ENCODE data around the gene HK3. TPM values are rescaled to one million over a fixed set of nuclear protein-coding genes. Genes with fewer than 3 reads are reported as not detected.

HK3 gene
- total and polyA plus RNA-seq, 2 experiments from 2014 or later: not detected

- H3K4me1 Mint-ChIP-seq: peaks cover 9% of the 10 kb centered on the region; the same call in 1 of the 3 replicates
- H3K79me2 ChIP-seq (replicated peaks; ENCODE audit: insufficient read depth): no peaks in the 10 kb centered on the region
- no peak overlapping the region for H3K27ac Mint-ChIP-seq
- H3F3A ChIP-seq (replicated peaks; ENCODE audit: low read depth): no peaks in the 10 kb centered on the region
- H3K27ac ChIP-seq (ENCODE audit: low read depth): no peak overlapping the region
- no peaks in the 10 kb centered on the region for H3K36me3 ChIP-seq (ENCODE audit: insufficient read depth)
- no peaks in the 10 kb centered on the region for H3K4me1 ChIP-seq (ENCODE audit: insufficient read depth)
- no peak overlapping the region for H3K4me3 Mint-ChIP-seq
- no peak overlapping the region for H3K4me3 ChIP-seq
- H3K4me2 ChIP-seq: no peak overlapping the region
- TF ChIP-seq EZH2 (IDR thresholded peaks at IDR 0.05; ENCODE audit: low read depth, unreplicated experiment) (no peak), EZH2phosphoT487 (IDR thresholded peaks at IDR 0.05; ENCODE audit: unreplicated experiment) (no peak)
- H3K9me2 ChIP-seq (ENCODE audit: insufficient read depth): no peaks in the 10 kb centered on the region
- ATAC-seq: no peak
- no peaks in the 10 kb centered on the region for H3K27me3 ChIP-seq (ENCODE audit: insufficient read depth)
- H3K36me3 Mint-ChIP-seq (ENCODE audit: low read depth): no peaks in the 10 kb centered on the region
- no peak for DNase-seq (ENCODE audit: low spot score)
- peaks cover 9% of the 10 kb centered on the region for H3K27me3 Mint-ChIP-seq (ENCODE audit: insufficient read depth, low read depth, poor library complexity)
- H2AFZ ChIP-seq: no peak overlapping the region
- no peaks in the 10 kb centered on the region for H4K20me1 ChIP-seq (replicated peaks; ENCODE audit: insufficient read depth)
- H3K9me3 Mint-ChIP-seq: no peaks in the 10 kb centered on the region
Measured at GRCh38 chr5:176888865-176889165, 10.3 kb downstream of the HK3 start.

GRCh38 chr5:176888016-176888864, 10.9 kb downstream of the HK3 start:
- H3K79me2 ChIP-seq (replicated peaks; ENCODE audit: insufficient read depth): no peaks in the 10 kb centered on the region
- H3K4me3 ChIP-seq: no peak overlapping the region
- no peaks in the 10 kb centered on the region for H3K36me3 Mint-ChIP-seq (ENCODE audit: low read depth)
- H3K27me3 Mint-ChIP-seq (ENCODE audit: insufficient read depth, low read depth, poor library complexity): peaks cover 9% of the 10 kb centered on the region
- DNase-seq (ENCODE audit: low spot score) (no peak), ATAC-seq (no peak)
- peaks cover 9% of the 10 kb centered on the region; the same call in 1 of the 3 replicates for H3K4me1 Mint-ChIP-seq
- TF ChIP-seq ZNF331 (CRISPR knock-in tag; IDR thresholded peaks at IDR 0.05; ENCODE audit: low read depth): no peak
- no peak for TF ChIP-seq JUNB (IDR thresholded peaks at IDR 0.05; ENCODE audit: unreplicated experiment)
- no peak for TF ChIP-seq ZNF114 (CRISPR knock-in tag; IDR thresholded peaks at IDR 0.05)
- TF ChIP-seq STAT1 (IDR thresholded peaks at IDR 0.05; ENCODE audit: unreplicated experiment): no peak
- TF ChIP-seq NANOG (IDR thresholded peaks at IDR 0.05; ENCODE audit: borderline replicate concordance): no peak
- TF ChIP-seq ZNF462 (CRISPR knock-in tag; IDR thresholded peaks at IDR 0.05): no peak
- no peak for TF ChIP-seq CREB1 (CRISPR knock-in tag; IDR thresholded peaks at IDR 0.05; ENCODE audit: low read depth)
- no peaks in the 10 kb centered on the region for H3K9me2 ChIP-seq (ENCODE audit: insufficient read depth)
- H3K27ac Mint-ChIP-seq: no peak overlapping the region; the same call in 1 of the 2 replicates
- H3K27ac ChIP-seq (ENCODE audit: low read depth): no peak overlapping the region
- no peaks in the 10 kb centered on the region for H3K4me1 ChIP-seq (ENCODE audit: insufficient read depth)
- H4K20me1 ChIP-seq (replicated peaks; ENCODE audit: insufficient read depth): no peaks in the 10 kb centered on the region
- H3F3A ChIP-seq (replicated peaks; ENCODE audit: low read depth): no peaks in the 10 kb centered on the region
- no peaks in the 10 kb centered on the region for H3K27me3 ChIP-seq (ENCODE audit: insufficient read depth)
- no peaks in the 10 kb centered on the region for H3K36me3 ChIP-seq (ENCODE audit: insufficient read depth)
- H3K9me3 Mint-ChIP-seq: no peaks in the 10 kb centered on the region
- H2AFZ ChIP-seq: no peak overlapping the region
- no peak overlapping the region for H3K4me3 Mint-ChIP-seq
- H3K4me2 ChIP-seq: no peak overlapping the region
